Measurements from ENCODE around the gene SVEP1.

Gene SVEP1

DNA sequence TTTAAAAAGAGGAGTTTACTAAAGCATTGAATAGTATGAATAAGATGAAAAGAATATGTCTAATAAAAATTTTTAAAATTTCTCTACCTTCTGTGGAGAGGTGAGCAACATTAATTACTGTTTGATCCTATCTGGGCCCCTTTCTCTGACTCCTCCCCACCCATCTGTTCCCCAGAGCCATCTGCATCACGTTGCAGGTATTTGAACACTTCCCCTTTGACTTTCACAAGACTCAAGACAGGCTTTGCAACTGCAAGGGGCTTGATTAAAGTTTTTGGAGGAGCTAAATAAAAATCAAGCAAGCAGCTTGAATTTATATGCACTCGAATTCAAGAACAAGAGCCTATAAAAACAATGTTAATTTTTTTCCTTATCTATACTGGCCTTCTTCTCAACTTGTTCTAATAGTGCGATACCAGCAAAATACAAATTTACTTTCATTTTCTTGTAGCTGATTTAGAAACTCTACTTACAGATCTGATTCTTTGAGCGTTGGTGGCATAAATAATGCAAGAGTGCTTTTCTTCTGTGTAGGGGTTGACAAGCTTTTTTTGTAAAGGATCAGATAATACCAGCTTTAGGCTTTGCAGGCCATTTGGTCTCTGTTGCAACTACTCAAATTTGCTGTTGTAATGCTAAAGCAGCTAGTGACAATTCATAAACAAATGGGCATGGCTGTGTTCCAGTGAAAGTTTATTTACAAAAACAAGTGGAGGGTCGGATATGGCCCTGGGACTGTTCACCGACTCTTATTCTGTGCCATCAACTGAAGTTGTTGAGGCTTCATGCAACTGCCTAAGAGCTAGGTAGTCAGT, 263.1 kb downstream of the SVEP1 start:
- DNase-seq: no peak
